ENCODE results near the gene CATSPERD. TPM values are rescaled to one million over a fixed set of nuclear protein-coding genes. Genes with fewer than 3 reads are reported as not detected.

Gene CATSPERD
- total and polyA plus RNA-seq, 2 of the 4 experiments (the other 2 are of a cell fraction): not detected

DNA sequence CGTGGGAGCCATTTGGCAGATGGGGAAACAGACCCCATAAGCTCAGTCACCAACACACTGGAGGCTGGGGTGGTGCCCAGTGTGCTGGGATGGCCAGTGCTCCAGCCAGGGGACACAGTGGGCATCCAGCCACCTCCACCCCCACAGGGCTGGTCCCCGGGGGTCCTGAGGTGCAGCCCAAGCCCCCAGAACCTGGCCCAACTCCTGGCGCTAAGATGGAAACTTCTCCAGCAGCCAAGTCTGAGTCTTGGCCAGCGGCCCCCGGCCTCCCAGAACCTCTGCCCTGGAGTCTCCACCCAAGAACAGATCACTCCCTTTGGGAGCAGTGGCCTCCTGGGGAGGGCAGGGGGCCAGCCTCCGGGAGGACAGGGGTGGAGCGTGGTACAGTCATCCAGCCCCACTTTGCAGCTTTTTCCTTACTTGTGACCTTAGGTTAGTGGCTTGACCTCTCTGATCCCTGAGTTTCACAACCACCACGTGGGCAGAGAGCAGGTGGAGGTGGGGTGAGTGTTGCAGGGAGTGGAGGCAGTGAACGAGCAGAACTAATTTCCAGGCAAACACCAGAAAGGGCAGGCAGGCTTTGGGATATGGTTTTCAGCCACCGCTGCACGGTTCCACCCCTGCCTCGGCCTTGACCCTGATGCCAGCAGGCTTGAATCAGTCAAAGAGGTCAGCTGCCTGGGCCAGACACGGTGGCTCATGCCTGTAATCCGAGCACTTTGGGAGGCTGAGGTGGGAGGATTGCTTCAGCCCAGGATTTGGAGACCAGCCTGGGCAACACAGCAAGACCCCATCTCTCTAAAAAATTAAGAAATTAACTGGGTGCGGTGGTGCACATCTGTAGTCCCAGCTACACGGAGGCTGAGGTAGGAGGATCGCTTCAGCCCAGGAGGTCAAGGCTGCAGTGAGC lies 80.2 kb downstream of the CATSPERD start:
- Histone ChIP-seq H3K23ac (ENCODE audit: low read depth, low read length) (no peak overlapping the region), H4K5ac (ENCODE audit: low read depth, low read length) (no peak overlapping the region), H2BK5ac (ENCODE audit: low read depth, low read length, poor library complexity, severe bottlenecking) (no peak overlapping the region), H3K27me3 (ENCODE audit: control insufficient read depth, insufficient read depth, low read length) (peaks cover 31% of the 10 kb centered on the region), H4K8ac (ENCODE audit: low read depth in 2 of 2, low read length in 2 of 2) (no peak overlapping the region), H3K4me3 (ENCODE audit: insufficient read depth, low read depth, low read length) (no peak overlapping the region), H2AK9ac (replicated peaks; ENCODE audit: low read depth, low read length, poor library complexity) (no peak overlapping the region), H3K79me1 (ENCODE audit: low read depth in 1 of 2, low read length in 2 of 2) (no peaks in the 10 kb centered on the region), H3K36me3 (ENCODE audit: control insufficient read depth, insufficient read depth, low read length) (no peaks in the 10 kb centered on the region), H3K4me1 (ENCODE audit: control insufficient read depth, insufficient read depth, low read length) (peaks cover 3% of the 10 kb centered on the region; the same call in 1 of the 2 replicates), H3K9me3 (ENCODE audit: control insufficient read depth, insufficient read depth, low read length) (no peaks in the 10 kb centered on the region), H2BK20ac (ENCODE audit: low read depth, low read length) (no peak overlapping the region), H4K20me1 (ENCODE audit: insufficient read depth, low read length) (no peaks in the 10 kb centered on the region), H3K4ac (ENCODE audit: low read depth, low read length) (no peak overlapping the region), H2AFZ (replicated peaks; ENCODE audit: low read length, poor library complexity) (peak overlapping the region; percentile 11), H3K4me2 (ENCODE audit: low read depth, low read length) (no peak overlapping the region), H3K56ac (ENCODE audit: extremely low read depth, insufficient read depth, low read length) (no peak overlapping the region), H3K14ac (replicated peaks; ENCODE audit: low read depth, low read length) (no peak overlapping the region), H2BK120ac (ENCODE audit: low read depth, low read length) (no peak overlapping the region), H4K91ac (ENCODE audit: insufficient read depth, low read depth, low read length) (no peak overlapping the region), H2BK15ac (ENCODE audit: low read depth, low read length) (no peak overlapping the region), H3K9ac (ENCODE audit: low read depth, low read length) (no peak overlapping the region), H2AK5ac (ENCODE audit: low read depth, low read length) (no peak overlapping the region), H3K27ac (ENCODE audit: insufficient read depth, low read length) (no peak overlapping the region), H3K18ac (ENCODE audit: low read depth, low read length) (no peak overlapping the region), H3K9me1 (ENCODE audit: insufficient read depth, low read length) (no peaks in the 10 kb centered on the region)
- POLR2A ChIA-PET (ENCODE audit: unreplicated experiment): no interaction called here
- DNase-seq (no peak), ATAC-seq (ENCODE audit: low read depth) (no peak)
- in situ Hi-C loops (cut with MboI; ENCODE audit: low sequenced_read_pairs) (loop anchor here (5.0 to 10.0 kb wide), 2 partner anchors 92 to 224 kb away; no protein-coding TSS in a partner anchor), dilution Hi-C loops (cut with HindIII; ENCODE audit: low sequenced_read_pairs, unreplicated experiment) (no loop called here), intact Hi-C loops (cut with micrococcal nuclease) (loop anchor here (5.0 to 10.0 kb wide), 2 partner anchors 164 to 222 kb away; no protein-coding TSS in a partner anchor)
- TF ChIP-seq SMC3 (IDR thresholded peaks at IDR 0.05; ENCODE audit: low read depth, low read length) (no peak), RFX5 (IDR thresholded peaks at IDR 0.05; ENCODE audit: low read depth, low read length) (no peak), USF2 (IDR thresholded peaks at IDR 0.05; ENCODE audit: low read depth, low read length) (no peak), RAD21 (IDR thresholded peaks at IDR 0.05; ENCODE audit: low read length) (no peak), CHD1 (IDR thresholded peaks at IDR 0.05; ENCODE audit: low read depth, low read length) (no peak), CTCF (conservative IDR thresholded peaks at IDR 0.05; ENCODE audit: low read depth, low read length) (no peak), POLR2A (IDR thresholded peaks at IDR 0.05; ENCODE audit: low read depth, low read length) (no peak), MAZ (IDR thresholded peaks at IDR 0.05; ENCODE audit: borderline replicate concordance, low read depth, low read length) (no peak), MXI1 (IDR thresholded peaks at IDR 0.05; ENCODE audit: borderline replicate concordance, low read depth, low read length) (no peak), MAFK (IDR thresholded peaks at IDR 0.05; ENCODE audit: low read depth, low read length) (no peak), FOS (IDR thresholded peaks at IDR 0.05; ENCODE audit: low read depth, low read length) (no peak)
- TF ChIP-seq, protein P1, sequence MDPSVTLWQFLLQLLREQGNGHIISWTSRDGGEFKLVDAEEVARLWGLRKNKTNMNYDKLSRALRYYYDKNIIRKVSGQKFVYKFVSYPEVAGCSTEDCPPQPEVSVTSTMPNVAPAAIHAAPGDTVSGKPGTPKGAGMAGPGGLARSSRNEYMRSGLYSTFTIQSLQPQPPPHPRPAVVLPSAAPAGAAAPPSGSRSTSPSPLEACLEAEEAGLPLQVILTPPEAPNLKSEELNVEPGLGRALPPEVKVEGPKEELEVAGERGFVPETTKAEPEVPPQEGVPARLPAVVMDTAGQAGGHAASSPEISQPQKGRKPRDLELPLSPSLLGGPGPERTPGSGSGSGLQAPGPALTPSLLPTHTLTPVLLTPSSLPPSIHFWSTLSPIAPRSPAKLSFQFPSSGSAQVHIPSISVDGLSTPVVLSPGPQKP (IDR thresholded peaks at IDR 0.05; ENCODE audit: borderline replicate concordance, low read depth, low read length): no peak
- CTCF ChIA-PET: no interaction called here
- 87% methylated on average over 3 of the region's 17 CpGs; no CpG with 5 or more reads in 1 of the 2 experiments for WGBS, 2 experiments (ENCODE audit: extremely low coverage in 2 of 2, insufficient read length in 1 of 2)
- no TSS peak for BruUV-seq (replicated peaks)
